A673 (cell line): Measurements from ENCODE around the gene RALA. TPM values are rescaled to one million over a fixed set of nuclear protein-coding genes. Genes with fewer than 3 reads are reported as not detected.

Experiments used
- BruUV-seq: library from RNA; stranded (reverse); fragments of 400-500 nt; replicated peaks from 2 replicates; lab custom pipeline; 2021; lab: Mats Ljungman, UMichigan
- CTCF ChIA-PET: fragments of 300-600 bp; sonication (Branson Sonifier 250); formaldehyde crosslinking; loops from one replicate; lab custom pipeline; 2022; ENCODE audit warnings: antibody characterized with exemption; lab: Charles Lee
- POLR2A ChIA-PET: fragments of 300-600 bp; sonication (Branson Sonifier 250); formaldehyde crosslinking; loops from one replicate; lab custom pipeline; 2022; ENCODE audit warnings: antibody characterized with exemption; ENCODE audit not compliant: low non-redundant PET; lab: Charles Lee
- DNase-seq: peaks from one replicate; pipeline ENCODE4 v3.0.0-alpha.2; 2015; ENCODE audit warnings: low spot score
- H3K27ac ChIP-seq: fragments of 200-600 bp; sonication (generic); 2 replicates; pipeline ENCODE4 v1.5.1; 2016; ENCODE audit warnings: mixed run types, low read depth, mild to moderate bottlenecking, mixed read lengths, antibody characterized with exemption, low read length; ENCODE audit not compliant: poor library complexity, severe bottlenecking
- H3K27me3 ChIP-seq: fragments of 200-600 bp; sonication (generic); replicated peaks from 2 replicates; pipeline ENCODE4 v1.6.1; 2017; ENCODE audit warnings: mixed run types, low read depth, mild to moderate bottlenecking, mixed read lengths, antibody characterized with exemption, low read length; ENCODE audit not compliant: insufficient read depth, poor library complexity
- H3K36me3 ChIP-seq: fragments of 200-600 bp; sonication (generic); 2 replicates; pipeline ENCODE4 v1.6.1; 2016; ENCODE audit warnings: mixed run types, mild to moderate bottlenecking, mixed read lengths, antibody characterized with exemption, low read length; ENCODE audit not compliant: insufficient read depth, poor library complexity, severe bottlenecking
- H3K4me1 ChIP-seq: fragments of 200-600 bp; sonication (generic); 2 replicates; pipeline ENCODE4 v1.6.1; 2017; ENCODE audit warnings: mixed run types, mild to moderate bottlenecking, mixed read lengths, antibody characterized with exemption, low read length; ENCODE audit not compliant: insufficient read depth, poor library complexity, severe bottlenecking
- H3K4me3 ChIP-seq: fragments of 200-600 bp; sonication (generic); 2 replicates; pipeline ENCODE4 v1.5.1; 2016; ENCODE audit warnings: low read depth, mixed run types, mild to moderate bottlenecking, mixed read lengths, low read length; ENCODE audit not compliant: poor library complexity, severe bottlenecking
- H3K9me3 ChIP-seq: fragments of 200-600 bp; sonication (generic); 2 replicates; pipeline ENCODE4 v1.6.1; 2016; ENCODE audit warnings: mixed run types, low read depth, mild to moderate bottlenecking, mixed read lengths, antibody characterized with exemption, low read length; ENCODE audit not compliant: poor library complexity, severe bottlenecking
- EZH2 ChIP-seq: fragments of 200-600 bp; sonication (generic); IDR thresholded peaks from 2 replicates; pipeline ENCODE4 v1.6.1; 2017; ENCODE audit warnings: borderline replicate concordance, low read depth, mild to moderate bottlenecking, mixed read lengths, antibody characterized with exemption, low read length; ENCODE audit not compliant: poor library complexity, severe bottlenecking
- intact Hi-C: fragments of 100-400 bp; cut with micrococcal nuclease; formaldehyde crosslinking; loops from one replicate; pipeline ENCODE4 v1.10.0; 2022; ENCODE audit not compliant: unreplicated experiment
- total RNA-seq: library from RNA; stranded (reverse); gene quantifications from 2 replicates; pipeline ENCODE4 v1.2.3, GENCODE V29; 2021
- TF ChIP-seq, protein P1 (sequence below): fragments of 300-800, 200-600 bp; sonication (generic); conservative IDR thresholded peaks from 2 replicates; pipeline ENCODE4 v1.5.1; 2017; ENCODE audit warnings: low read depth, mild to moderate bottlenecking, antibody characterized with exemption, low read length, moderate library complexity, mixed read lengths

The RALA gene
- total RNA-seq, 1 experiment from 2014 or later: 33.9 TPM

GRCh38 chr7:39624442-39624807, 1.1 kb downstream of the RALA start:
- Histone ChIP-seq H3K27ac (peak overlapping the region; percentile 98), H3K27me3 (no peaks in the 10 kb centered on the region), H3K36me3 (peaks cover 5% of the 10 kb centered on the region), H3K9me3 (no peaks in the 10 kb centered on the region), H3K4me1 (peaks cover 22% of the 10 kb centered on the region), H3K4me3 (peak overlapping the region; percentile 94)
- TF ChIP-seq, protein P1, sequence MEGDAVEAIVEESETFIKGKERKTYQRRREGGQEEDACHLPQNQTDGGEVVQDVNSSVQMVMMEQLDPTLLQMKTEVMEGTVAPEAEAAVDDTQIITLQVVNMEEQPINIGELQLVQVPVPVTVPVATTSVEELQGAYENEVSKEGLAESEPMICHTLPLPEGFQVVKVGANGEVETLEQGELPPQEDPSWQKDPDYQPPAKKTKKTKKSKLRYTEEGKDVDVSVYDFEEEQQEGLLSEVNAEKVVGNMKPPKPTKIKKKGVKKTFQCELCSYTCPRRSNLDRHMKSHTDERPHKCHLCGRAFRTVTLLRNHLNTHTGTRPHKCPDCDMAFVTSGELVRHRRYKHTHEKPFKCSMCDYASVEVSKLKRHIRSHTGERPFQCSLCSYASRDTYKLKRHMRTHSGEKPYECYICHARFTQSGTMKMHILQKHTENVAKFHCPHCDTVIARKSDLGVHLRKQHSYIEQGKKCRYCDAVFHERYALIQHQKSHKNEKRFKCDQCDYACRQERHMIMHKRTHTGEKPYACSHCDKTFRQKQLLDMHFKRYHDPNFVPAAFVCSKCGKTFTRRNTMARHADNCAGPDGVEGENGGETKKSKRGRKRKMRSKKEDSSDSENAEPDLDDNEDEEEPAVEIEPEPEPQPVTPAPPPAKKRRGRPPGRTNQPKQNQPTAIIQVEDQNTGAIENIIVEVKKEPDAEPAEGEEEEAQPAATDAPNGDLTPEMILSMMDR: no peak
- TF ChIP-seq EZH2: no peak
- BruUV-seq: TSS peak; percentile 66
- DNase-seq: no peak
- POLR2A ChIA-PET: no interaction called here
- CTCF ChIA-PET: no interaction called here
- intact Hi-C loops: no loop called here

- no peak for TF ChIP-seq EZH2
- TF ChIP-seq, protein P1: no peak
- intact Hi-C loops: loop anchor here (1.0 kb wide), 1 partner anchor 14 kb away; no protein-coding TSS in a partner anchor
- POLR2A ChIA-PET: no interaction called here
Observed at GRCh38 chr7:39624935-39625694, 1.7 kb downstream of the RALA start.

GRCh38 chr7:39631736-39632308, 8.4 kb downstream of the RALA start:
- intact Hi-C loops: no loop called here
- H3K9me3 ChIP-seq: no peaks in the 10 kb centered on the region
- ChIA-PET POLR2A (no interaction called here), CTCF (no interaction called here)
- H3K27me3 ChIP-seq: no peaks in the 10 kb centered on the region
- peaks cover 3% of the 10 kb centered on the region for H3K36me3 ChIP-seq
- no peak overlapping the region for H3K27ac ChIP-seq
- H3K4me3 ChIP-seq: no peak overlapping the region
- no peak for TF ChIP-seq EZH2
- TF ChIP-seq, protein P1: no peak
- no TSS peak for BruUV-seq
- H3K4me1 ChIP-seq: peaks cover 6% of the 10 kb centered on the region
- no peak for DNase-seq

More at GRCh38 chr7:39624935-39625694, 1.7 kb downstream of the RALA start:
- CTCF ChIA-PET: no interaction called here
- peaks cover 22% of the 10 kb centered on the region for H3K4me1 ChIP-seq
- no peaks in the 10 kb centered on the region for H3K9me3 ChIP-seq
- BruUV-seq: no TSS peak
- no peak overlapping the region for H3K27ac ChIP-seq
- H3K27me3 ChIP-seq: no peaks in the 10 kb centered on the region
- DNase-seq: no peak
- peak overlapping the region; percentile 94 for H3K4me3 ChIP-seq
- peaks cover 5% of the 10 kb centered on the region for H3K36me3 ChIP-seq
